Testis (tissue), 3 donors: ENCODE data around the gene WDR4. TPM values are rescaled to one million over a fixed set of nuclear protein-coding genes. Genes with fewer than 3 reads are reported as not detected.

ENCODE experiments used
- DNase-seq: peaks from one replicate; pipeline ENCODE4 v3.0.0-alpha.2; 2019
- H3K27ac ChIP-seq, 2 donors: fragments of 200-600 bp; sonication (generic); one replicate each; pipeline ENCODE4 v1.5.1; 2019
- H3K27me3 ChIP-seq: fragments of 200-600 bp; sonication (generic); one replicate; pipeline ENCODE4 v1.5.1; 2019
- H3K36me3 ChIP-seq: fragments of 200-600 bp; sonication (generic); one replicate; pipeline ENCODE4 v1.5.1; 2017; ENCODE audit warnings: low read depth; ENCODE audit errors: missing control alignments
- H3K4me1 ChIP-seq: fragments of 200-600 bp; sonication (generic); one replicate; pipeline ENCODE4 v1.5.1; 2019
- H3K4me3 ChIP-seq, 2 donors: fragments of 200-600 bp; sonication (generic); one replicate each; pipeline ENCODE4 v1.5.1; 2017 to 2019
- H3K9me3 ChIP-seq: fragments of 200-600 bp; sonication (generic); one replicate; pipeline ENCODE4 v1.5.1; 2017
- CTCF ChIP-seq, 3 experiments: fragments of 450-650 bp in 2 of 3; fragments of 200-600 bp in 1 of 3; sonication (generic) in 1 of 3; IDR thresholded peaks; one replicate each; pipeline ENCODE4 v1.5.1; 2016 to 2019; ENCODE audit warnings: antibody characterized with exemption in 3 of 3, mild to moderate bottlenecking in 2 of 3, moderate library complexity in 1 of 3
- POLR2A ChIP-seq: fragments of 450-650 bp; IDR thresholded peaks from one replicate; pipeline ENCODE4 v1.6.1; 2017; ENCODE audit warnings: antibody characterized with exemption, mild to moderate bottlenecking, moderate library complexity
- WGBS, 2 donors: methylation state at CpG; one replicate each; pipeline ENCODE4 v1.1.5; 2018; 5-methylcytosine and 5-hydroxymethylcytosine counted together
- intact Hi-C: fragments of 100-400 bp; cut with DNase I; formaldehyde crosslinking; loops from one replicate; pipeline ENCODE4 v1.15.1; 2023; ENCODE audit warnings: low total_unique reads
- polyA plus RNA-seq: library from polyadenylated mRNA; stranded (reverse); fragments of 350-450 nt; fragmentation: Illumina TruSeq; extraction: RNeasy Lipid Tissue Mini Kit (QIAGEN cat#74804); gene quantifications from one replicate; pipeline ENCODE4 v1.2.3, GENCODE V29; 2014; ENCODE audit warnings: low read depth, low replicate concordance; ENCODE audit not compliant: insufficient read depth
- total RNA-seq, 2 donors: library from RNA; depleted of rRNA; stranded (reverse); fragments of >200 nt; gene quantifications; one replicate each; pipeline ENCODE4 v1.2.3, GENCODE V29; 2016

WDR4 gene
- total and polyA plus RNA-seq, 3 donors from 2014 or later = 14.2 to 24.9 (median 24.8) TPM

GRCh38 chr21:42829417-42829816 is 49.9 kb downstream of the WDR4 start:
- Histone ChIP-seq H3K27me3 (no peaks in the 10 kb centered on the region), H3K4me3 (no peak overlapping the region), H3K27ac (no peak overlapping the region), H3K36me3 (no peaks in the 10 kb centered on the region), H3K9me3 (no peaks in the 10 kb centered on the region), H3K4me1 (no peaks in the 10 kb centered on the region)
- TF ChIP-seq POLR2A = no peak
- TF ChIP-seq CTCF (IDR thresholded peaks at IDR 0.05) = no peak
- WGBS, 2 donors = 89 to 91% methylated on average over 9 of the region's 9 CpGs
- intact Hi-C loops = loop anchor here (10.0 kb wide), 1 partner anchor 235 kb away; no protein-coding TSS in a partner anchor
- DNase-seq = no peak

- Histone ChIP-seq H3K27me3 (no peaks in the 10 kb centered on the region), H3K36me3 (no peaks in the 10 kb centered on the region), H3K4me1 (no peaks in the 10 kb centered on the region), H3K4me3 (no peak overlapping the region), H3K9me3 (no peaks in the 10 kb centered on the region), H3K27ac (no peak overlapping the region)
- no peak for TF ChIP-seq POLR2A
- no peak for DNase-seq
- 83 to 88% methylated on average over 2 of the region's 2 CpGs for WGBS, 2 donors
- intact Hi-C loops = loop anchor here (10.0 kb wide), 1 partner anchor 233 kb away; no protein-coding TSS in a partner anchor
These were observed 51.8 kb downstream of the WDR4 start for GRCh38 chr21:42827588-42827987.

- Histone ChIP-seq H3K27ac (no peak overlapping the region), H3K27me3 (no peaks in the 10 kb centered on the region), H3K4me1 (no peaks in the 10 kb centered on the region), H3K36me3 (no peaks in the 10 kb centered on the region), H3K4me3 (no peak overlapping the region), H3K9me3 (no peaks in the 10 kb centered on the region)
- 88 to 94% methylated on average over 7 to 8 of the region's 8 CpGs for WGBS, 2 donors
- TF ChIP-seq POLR2A = no peak
- TF ChIP-seq CTCF (IDR thresholded peaks at IDR 0.05) = no peak
- no peak for DNase-seq
- intact Hi-C loops = loop anchor here (10.0 kb wide), 1 partner anchor 226 kb away; no protein-coding TSS in a partner anchor
These were observed 58.5 kb downstream of the WDR4 start for GRCh38 chr21:42820616-42821465.

DNA sequence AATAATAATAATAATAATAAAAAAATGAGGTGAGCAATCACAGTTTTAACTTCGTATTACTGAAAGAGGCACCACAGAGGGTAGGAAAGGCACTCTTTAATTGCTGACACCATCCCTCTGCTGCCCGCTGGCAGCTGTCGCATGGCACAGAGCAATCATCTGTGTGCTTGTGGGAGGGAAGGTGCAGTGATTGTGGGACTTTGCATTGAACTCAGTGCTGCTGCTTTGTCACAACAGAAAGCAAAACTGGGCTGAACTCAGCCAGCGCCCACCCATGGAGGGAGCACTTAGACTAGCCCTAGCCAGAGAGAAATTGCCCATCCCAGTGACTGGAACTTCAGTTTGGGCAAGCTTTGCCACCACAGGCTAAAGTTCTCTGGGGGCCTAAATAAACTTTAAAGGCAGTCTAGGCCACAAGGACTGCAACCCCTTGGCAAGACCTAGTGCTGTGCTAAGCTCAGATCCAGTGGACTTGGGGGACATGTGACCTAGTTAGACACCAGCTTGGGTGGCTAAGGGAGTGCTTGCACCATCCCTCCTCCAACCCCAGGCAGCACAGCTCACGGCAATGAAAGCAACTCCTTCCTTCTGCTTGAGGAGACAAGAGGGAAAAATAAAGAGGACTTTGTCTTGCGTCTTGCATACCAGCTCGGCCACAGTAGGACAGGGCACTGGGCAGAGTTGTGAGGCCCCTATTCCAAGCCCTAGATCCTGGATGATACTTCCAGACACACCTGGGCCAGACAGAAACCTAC is 59.3 kb downstream of the WDR4 start:
- intact Hi-C loops = loop anchor here (10.0 kb wide), 2 partner anchors 165 to 225 kb away; partner anchors contain the start of gene PDE9A
- Histone ChIP-seq H3K27ac (no peak overlapping the region), H3K4me1 (no peaks in the 10 kb centered on the region), H3K36me3 (no peaks in the 10 kb centered on the region), H3K9me3 (no peaks in the 10 kb centered on the region), H3K27me3 (no peaks in the 10 kb centered on the region), H3K4me3 (no peak overlapping the region)
- DNase-seq = no peak
- TF ChIP-seq CTCF (IDR thresholded peaks at IDR 0.05) = no peak
- no peak for TF ChIP-seq POLR2A
- WGBS, 2 donors = 85 to 89% methylated on average over 7 of the region's 7 CpGs

DNA sequence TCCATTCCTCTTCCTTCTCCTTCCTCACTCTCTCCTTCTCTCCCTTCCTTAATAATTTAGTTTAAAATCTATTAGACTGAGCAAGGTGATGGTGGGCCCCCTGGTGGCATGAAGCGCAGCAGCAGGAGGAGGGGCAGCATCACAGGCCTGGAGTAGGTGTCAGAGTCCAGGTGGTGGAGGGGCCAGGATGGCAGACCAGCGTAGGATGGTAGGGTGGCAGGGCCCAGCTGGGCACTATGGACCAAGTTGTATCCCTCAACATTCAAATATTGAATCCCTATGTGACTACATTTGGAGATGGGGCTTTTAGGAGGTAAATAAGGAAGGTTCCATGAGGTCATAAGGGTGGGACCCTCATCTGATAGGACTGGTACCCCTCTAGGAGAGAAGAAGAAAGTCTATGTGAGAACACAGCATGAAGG is 61.0 kb downstream of the WDR4 start:
- TF ChIP-seq POLR2A = no peak
- TF ChIP-seq CTCF (IDR thresholded peaks at IDR 0.05) = peak; percentile 82 to 88 (median 83)
- Histone ChIP-seq H3K4me1 (no peaks in the 10 kb centered on the region), H3K9me3 (no peaks in the 10 kb centered on the region), H3K4me3 (no peak overlapping the region), H3K27me3 (no peaks in the 10 kb centered on the region), H3K27ac (no peak overlapping the region), H3K36me3 (no peaks in the 10 kb centered on the region)
- intact Hi-C loops = loop anchor here (10.0 kb wide), 1 partner anchor 164 kb away; the partner anchor contains the start of gene PDE9A
- 66 to 77% methylated on average over 2 of the region's 2 CpGs for WGBS, 2 donors
- DNase-seq = peak; percentile 83
